ENCODE measurements around the gene KLF13. TPM values are rescaled to one million over a fixed set of nuclear protein-coding genes. Genes with fewer than 3 reads are reported as not detected.

Gene KLF13
- total and polyA plus RNA-seq, 10 of the 15 experiments (the other 5 are each of a cell fraction or from before 2014, with no cell fraction given), result 20.3 to 109 (median 51.4) TPM

DNA sequence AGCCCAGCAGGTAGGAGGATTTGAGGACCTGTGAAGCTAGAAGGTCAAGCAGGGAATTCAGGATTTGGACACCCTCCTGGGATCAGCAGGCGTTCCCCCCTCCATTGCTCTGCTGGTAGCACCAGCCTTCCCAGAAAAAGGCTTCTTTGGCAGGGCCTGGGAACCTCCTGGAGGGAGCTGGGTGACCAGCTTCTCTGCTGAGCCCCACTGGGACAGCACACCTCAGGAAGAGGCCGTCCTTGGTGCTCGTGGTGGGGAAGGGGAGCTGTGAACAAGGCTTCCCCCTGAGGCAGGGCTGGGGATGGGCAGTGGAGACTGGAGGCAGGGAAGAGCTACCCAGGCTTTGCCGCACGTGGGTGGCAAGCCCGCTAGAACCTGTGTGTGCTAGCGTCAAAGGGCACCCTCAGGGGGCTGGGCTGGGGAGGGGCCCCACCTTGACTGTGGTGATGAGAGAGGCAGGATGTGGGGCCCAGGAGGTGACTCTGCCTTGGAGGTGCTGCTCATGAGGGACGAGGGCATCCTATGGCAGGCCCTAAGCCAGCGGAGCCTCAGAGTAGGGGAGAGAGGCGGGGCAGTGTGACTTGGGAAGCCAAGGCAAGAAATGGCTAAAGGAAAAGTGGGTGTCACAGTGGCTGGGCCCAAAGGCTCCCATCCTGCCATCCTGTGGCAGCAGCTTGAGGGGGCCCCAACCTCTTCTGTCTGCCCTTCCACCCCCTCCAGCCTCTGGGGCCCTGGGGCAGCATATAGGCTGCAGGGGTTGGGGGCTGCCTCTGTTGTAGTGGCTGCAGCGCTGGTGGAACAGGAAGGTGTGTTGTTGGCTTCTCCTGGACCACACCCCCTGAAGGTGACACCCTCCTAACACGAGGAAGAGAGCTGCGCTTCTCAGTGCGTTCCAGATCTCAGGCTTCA lies 20.7 kb downstream of the KLF13 start:
- Histone ChIP-seq H3K36me3 (ENCODE audit: control insufficient read depth in 2 of 2, insufficient read depth in 2 of 2, low read length in 1 of 2) (peaks cover 26 to 31% of the 10 kb centered on the region in 2 experiments; a peak in 3 of 4 replicates), H3K9me3 (replicated peaks; ENCODE audit: control insufficient read depth, insufficient read depth, low read length) (no peaks in the 10 kb centered on the region), H3K27me3 (replicated peaks in 1 of 2; ENCODE audit: control insufficient read depth in 2 of 2, insufficient read depth in 2 of 2, low read length in 1 of 2) (no peaks in the 10 kb centered on the region), H3K4me1 (ENCODE audit: control insufficient read depth, insufficient read depth, low read length) (peaks cover 87% of the 10 kb centered on the region), H3K4me2 (ENCODE audit: control insufficient read depth, insufficient read depth) (peak overlapping the region; percentile 99), H3K9ac (ENCODE audit: control insufficient read depth, insufficient read depth, low read length) (peak overlapping the region; percentile 88), H3K4me3 (peak overlapping the region; percentile 80), H3K79me2 (ENCODE audit: control insufficient read depth, insufficient read depth, low read length) (peaks cover 99% of the 10 kb centered on the region), H2AFZ (ENCODE audit: control insufficient read depth, low read depth, low read length) (no peak overlapping the region), H4K20me1 (ENCODE audit: control insufficient read depth, insufficient read depth) (no peaks in the 10 kb centered on the region; the same call in 1 of the 2 replicates), H3K27ac (ENCODE audit: control insufficient read depth, insufficient read depth) (peak overlapping the region; percentile 96)
- 0 out of 2 replicates have a peak, but pooled peaks have one; percentile 19 for TF ChIP-seq CREM (IDR thresholded peaks at IDR 0.05; ENCODE audit: low read depth)
- no peak for TF ChIP-seq RBBP5 (conservative IDR thresholded peaks at IDR 0.05)
- peak in 1 of 2 experiments; percentile 31; a peak in 1 of 4 replicates for TF ChIP-seq BHLHE40 (IDR thresholded peaks at IDR 0.05; ENCODE audit: borderline replicate concordance in 1 of 2, low read depth in 2 of 2, low read length in 1 of 2)
- no peak for TF ChIP-seq GATAD2B (conservative IDR thresholded peaks at IDR 0.05; ENCODE audit: low read depth)
- 0 out of 2 replicates have a peak, but pooled peaks have one; percentile 5 for TF ChIP-seq TCF3 (IDR thresholded peaks at IDR 0.05; ENCODE audit: borderline replicate concordance, insufficient read depth, low read depth, low read length)
- 0 out of 2 replicates have a peak, but pooled peaks have one; percentile 3 for TF ChIP-seq RUNX3 (IDR thresholded peaks at IDR 0.05; ENCODE audit: low read length)
- TF ChIP-seq EED (IDR thresholded peaks at IDR 0.05; ENCODE audit: low read depth), result no peak; the same call in 1 of the 2 replicates
- no peak for TF ChIP-seq POLR2A (IDR thresholded peaks at IDR 0.05; ENCODE audit: low read depth, low read length)
- no peak for TF ChIP-seq RELA (IDR thresholded peaks at IDR 0.05; ENCODE audit: borderline replicate concordance, partially characterized antibody)
- TF ChIP-seq EGR1 (IDR thresholded peaks at IDR 0.05; ENCODE audit: borderline replicate concordance in 1 of 2, low read depth in 2 of 2, low read length in 2 of 2), result 0 out of 3 replicates have a peak, but pooled peaks of 1 of the 2 experiments have one; percentile 26
- 0 out of 2 replicates have a peak, but pooled peaks have one; percentile 4 for TF ChIP-seq POLR2AphosphoS5 (IDR thresholded peaks at IDR 0.05; ENCODE audit: low read length)
- in situ Hi-C loops (cut with MboI), result loop anchor here (25.0 kb wide), 2 partner anchors 710 to 1265 kb away; partner anchors contain the start of genes ARHGAP11A and ARHGAP11B
- CTCF ChIA-PET, result interaction anchor here (0.6 to 2.4 kb wide), 12 partner anchors 8 to 141 kb away, joined by 3 to 13 read pairs (median 3); no protein-coding TSS in a partner anchor
- DNase-seq (ENCODE audit: low read depth, low spot score), result no peak
- intact Hi-C loops (cut with micrococcal nuclease; ENCODE audit: unreplicated experiment), result loop anchor here (2.0 kb wide), 1 partner anchor 19 kb away; no protein-coding TSS in a partner anchor
- 66% methylated on average over 14 of the region's 14 CpGs for WGBS (ENCODE audit: insufficient coverage, insufficient replicate concordance, low lambda C conversion rate, missing lambda C conversion rate)
- ATAC-seq, result no peak
- RAD21 ChIA-PET (ENCODE audit: unreplicated experiment), result interaction anchor here (1.1 to 4.4 kb wide), 13 partner anchors 9 to 141 kb away, joined by 3 to 22 read pairs (median 8); partner anchors contain the start of gene KLF13
- BruUV-seq (replicated peaks), result no TSS peak
- SMC1A ChIA-PET (ENCODE audit: uncharacterized antibody, unreplicated experiment), result interaction anchor here (0.8 to 3.6 kb wide), 11 partner anchors 10 to 133 kb away, joined by 4 to 21 read pairs (median 6); partner anchors contain the start of gene KLF13
- POLR2A ChIA-PET, result interaction anchor here (0.7 to 2.2 kb wide), 9 partner anchors 9 to 119 kb away, joined by 3 to 10 read pairs (median 4); partner anchors contain the start of gene KLF13
- FAIRE-seq, result peak; percentile 65
